Spleen (tissue), 7 donors: ENCODE results near the gene C9orf72.

Source experiments
- POLR2A ChIP-seq, 3 donors: fragments of 450-650 bp; IDR thresholded peaks; one replicate each; pipeline ENCODE4 v1.5.1; 2017; ENCODE audit warnings: antibody characterized with exemption in 3 of 3, mild to moderate bottlenecking in 1 of 3
- POLR2AphosphoS5 ChIP-seq, 3 donors: sonication (generic); formaldehyde crosslinking; IDR thresholded peaks; one replicate each; pipeline ENCODE4 v1.5.1; 2017; ENCODE audit warnings: antibody characterized with exemption in 3 of 3
- TF ChIP-seq, protein P1 (sequence below), 11 experiments: fragments of 200-600 bp in 7 of 11; fragments of 450-650 bp in 4 of 11; sonication (generic) in 4 of 11; IDR thresholded peaks in 8 of 11; conservative IDR thresholded peaks in 3 of 11; 1 replicate in 7 of 11; 2 replicates in 4 of 11; pipeline versions ENCODE4 v1.4.0 to v1.8.0; 2016 to 2021; ENCODE audit warnings: antibody characterized with exemption in 11 of 11, inconsistent platforms in 4 of 11, mild to moderate bottlenecking in 1 of 11
- donor health status: DM: no; HTN: no; CAD: no; lungs with moderate emphysema.
- donor health status: DM: no; HTN: no; CAD: no.
- donor health status: DM: no; HTN: no; CAD: no.

- TF ChIP-seq, protein P1, sequence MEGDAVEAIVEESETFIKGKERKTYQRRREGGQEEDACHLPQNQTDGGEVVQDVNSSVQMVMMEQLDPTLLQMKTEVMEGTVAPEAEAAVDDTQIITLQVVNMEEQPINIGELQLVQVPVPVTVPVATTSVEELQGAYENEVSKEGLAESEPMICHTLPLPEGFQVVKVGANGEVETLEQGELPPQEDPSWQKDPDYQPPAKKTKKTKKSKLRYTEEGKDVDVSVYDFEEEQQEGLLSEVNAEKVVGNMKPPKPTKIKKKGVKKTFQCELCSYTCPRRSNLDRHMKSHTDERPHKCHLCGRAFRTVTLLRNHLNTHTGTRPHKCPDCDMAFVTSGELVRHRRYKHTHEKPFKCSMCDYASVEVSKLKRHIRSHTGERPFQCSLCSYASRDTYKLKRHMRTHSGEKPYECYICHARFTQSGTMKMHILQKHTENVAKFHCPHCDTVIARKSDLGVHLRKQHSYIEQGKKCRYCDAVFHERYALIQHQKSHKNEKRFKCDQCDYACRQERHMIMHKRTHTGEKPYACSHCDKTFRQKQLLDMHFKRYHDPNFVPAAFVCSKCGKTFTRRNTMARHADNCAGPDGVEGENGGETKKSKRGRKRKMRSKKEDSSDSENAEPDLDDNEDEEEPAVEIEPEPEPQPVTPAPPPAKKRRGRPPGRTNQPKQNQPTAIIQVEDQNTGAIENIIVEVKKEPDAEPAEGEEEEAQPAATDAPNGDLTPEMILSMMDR (IDR thresholded peaks at IDR 0.05 in 8 of 11, conservative IDR thresholded peaks at IDR 0.05 in 3 of 11): no peak
- no peak for TF ChIP-seq POLR2AphosphoS5 (IDR thresholded peaks at IDR 0.05)
- TF ChIP-seq POLR2A (IDR thresholded peaks at IDR 0.05): no peak
Observed at GRCh38 chr9:27595733-27596132, 22.5 kb upstream of the C9orf72 start.
